Posterior cingulate gyrus (tissue), 11 donors: ENCODE measurements around the gene OCEL1.
A peak's percentile ranks its signal among the peaks of the same experiment; 100 is the strongest.
"Not testable (repeated sequence)": the region's sequence is repeated elsewhere in the genome, so short reads cannot be mapped to it uniquely, and the experiment has no call there.

Experiments
- DNase-seq, 10 donors: peaks; one replicate each; pipeline versions ENCODE4 v3.0.0 to v3.0.0-alpha.2; 2020 to 2021; ENCODE audit warnings: mixed read lengths in 3 of 10
- intact Hi-C: fragments of 100-400 bp; cut with DNase I; formaldehyde crosslinking; loops from one replicate; pipeline ENCODE4 v1.15.1; 2023

The OCEL1 gene, protein sequence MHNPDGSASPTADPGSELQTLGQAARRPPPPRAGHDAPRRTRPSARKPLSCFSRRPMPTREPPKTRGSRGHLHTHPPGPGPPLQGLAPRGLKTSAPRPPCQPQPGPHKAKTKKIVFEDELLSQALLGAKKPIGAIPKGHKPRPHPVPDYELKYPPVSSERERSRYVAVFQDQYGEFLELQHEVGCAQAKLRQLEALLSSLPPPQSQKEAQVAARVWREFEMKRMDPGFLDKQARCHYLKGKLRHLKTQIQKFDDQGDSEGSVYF

DNA sequence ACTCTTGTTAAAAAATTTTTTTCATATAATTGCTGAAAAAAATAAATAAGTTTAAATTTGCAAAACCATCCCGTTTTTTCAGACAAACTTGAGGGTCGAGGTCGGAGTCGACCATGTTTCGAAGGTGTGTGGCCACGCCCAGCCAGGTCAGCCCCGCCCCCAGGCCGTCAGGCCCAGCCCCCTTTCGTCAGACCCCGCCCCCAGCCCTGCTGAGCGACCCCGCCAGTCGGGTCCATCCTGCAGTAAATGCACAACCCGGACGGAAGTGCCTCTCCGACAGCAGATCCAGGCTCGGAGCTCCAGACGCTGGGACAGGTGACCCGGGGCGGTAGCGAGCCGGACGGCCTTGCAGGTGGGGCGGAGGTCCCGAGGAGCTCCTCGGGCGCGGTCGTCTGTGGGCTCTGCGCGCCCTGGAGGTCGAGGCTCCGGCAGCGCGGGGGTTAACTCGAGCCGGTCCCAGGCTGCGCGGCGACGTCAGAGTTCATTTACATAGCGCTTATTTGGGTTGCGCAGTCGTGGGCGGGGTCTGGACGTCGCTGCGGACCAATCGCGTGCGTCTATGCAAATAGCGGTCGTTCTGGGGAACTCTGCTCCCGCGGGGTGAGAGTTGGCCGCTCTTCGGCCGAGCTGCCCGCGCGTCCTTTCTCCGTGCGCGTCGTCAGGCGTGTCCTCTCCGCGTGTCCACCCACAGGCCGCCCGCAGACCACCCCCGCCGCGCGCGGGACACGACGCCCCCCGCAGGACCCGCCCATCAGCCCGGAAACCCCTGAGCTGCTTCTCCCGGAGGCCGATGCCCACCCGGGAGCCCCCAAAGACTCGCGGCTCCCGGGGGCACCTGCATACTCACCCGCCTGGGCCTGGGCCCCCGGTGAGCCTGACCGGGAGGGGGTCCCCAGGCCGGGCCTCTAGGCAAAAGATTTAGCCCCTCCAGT lies at the start of gene OCEL1:
Gene OCEL1, plus strand, starts transcription at position 225 of the 932 bp plus-strand sequence. Its CDS starts 22 bp downstream, at position 247.
- peak; percentile 96 to 100 (median 99) for DNase-seq
- intact Hi-C loops, result no loop called here

DNA sequence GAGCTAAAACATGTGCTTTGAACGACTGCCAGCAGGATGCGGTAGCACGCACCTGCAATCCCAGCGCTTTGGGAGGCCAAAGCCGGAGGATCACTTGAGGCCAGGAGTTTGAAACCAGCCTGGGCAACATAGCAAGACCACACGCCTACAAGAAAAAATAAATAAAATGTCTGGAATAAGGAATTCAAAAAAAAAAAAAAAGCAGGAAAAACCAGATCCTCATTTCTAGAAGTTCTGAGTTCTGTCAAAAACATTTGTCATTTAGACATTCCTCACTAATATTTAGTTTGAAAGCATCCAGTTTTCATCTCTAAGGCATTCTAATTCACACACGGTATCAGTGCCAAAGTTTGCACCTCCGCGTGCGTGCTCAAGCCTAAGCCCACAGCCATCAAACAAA lies 47.7 kb upstream of the OCEL1 start:
- intact Hi-C loops, result no loop called here
- DNase-seq, result no peak

DNA sequence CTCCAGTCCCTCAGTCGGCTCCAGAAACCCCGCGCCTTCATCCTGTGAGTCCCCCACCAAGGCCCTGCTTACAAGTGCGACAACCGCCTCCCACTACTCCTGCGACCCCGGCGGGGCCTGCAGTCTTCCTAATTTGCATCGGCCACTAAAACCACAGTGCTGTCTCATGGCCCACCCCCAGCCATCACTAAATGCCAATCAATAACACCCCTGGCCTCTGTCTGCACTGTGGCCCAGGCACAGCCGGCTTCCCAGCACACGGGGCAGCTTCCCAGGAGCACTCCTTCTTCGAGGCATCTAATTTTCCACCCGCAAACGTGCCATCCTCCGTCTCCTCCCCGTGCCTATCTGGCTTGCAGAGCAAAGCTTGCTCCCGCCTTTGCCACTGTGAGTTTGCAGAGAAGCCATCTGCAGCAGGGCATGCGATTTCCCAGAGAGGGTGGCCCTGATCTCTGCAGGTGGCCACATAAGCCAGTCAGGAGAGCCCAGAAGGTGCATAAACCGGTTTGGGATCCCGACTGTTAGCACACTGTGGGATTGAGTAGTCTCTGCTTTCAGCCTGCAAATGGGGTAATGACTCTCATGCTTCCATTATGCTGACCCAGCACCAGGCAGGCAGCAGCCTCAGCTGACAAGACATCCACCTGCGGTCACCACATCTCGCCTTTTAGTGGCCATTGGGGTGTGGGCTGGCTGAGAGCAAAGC lies 44.9 kb upstream of the OCEL1 start:
- intact Hi-C loops, result no loop called here
- no peak for DNase-seq

GRCh38 chr19:17183271-17183761 lies 42.7 kb upstream of the OCEL1 start:
- intact Hi-C loops, result no loop called here
- no peak for DNase-seq

- intact Hi-C loops, result no loop called here
- no peak for DNase-seq
These were observed 42.1 kb upstream of the OCEL1 start for GRCh38 chr19:17183858-17184321.

DNA sequence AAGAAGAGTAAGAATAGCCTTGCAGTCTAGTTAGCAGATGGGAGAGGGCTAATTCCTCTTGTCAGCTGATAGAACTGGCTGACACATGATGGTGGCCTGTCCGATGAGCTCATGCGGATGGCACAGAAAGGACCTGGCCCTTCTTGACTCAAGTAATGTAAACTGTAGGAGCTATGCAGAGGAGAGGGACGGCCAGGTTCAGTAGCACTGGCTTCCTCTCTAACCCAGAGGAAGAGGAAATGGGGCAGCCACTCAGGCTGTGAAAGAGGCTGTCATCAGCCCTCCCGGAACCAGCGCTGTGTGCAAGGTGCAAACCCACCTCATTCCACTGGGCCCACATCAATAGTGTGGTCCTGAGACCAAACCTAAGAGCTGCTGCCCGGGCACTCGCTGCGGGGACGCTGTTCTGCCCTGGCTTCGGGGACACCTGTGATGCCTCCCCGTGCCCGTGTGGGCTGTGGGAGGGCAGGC lies 41.6 kb upstream of the OCEL1 start:
- DNase-seq, result no peak
- intact Hi-C loops, result no loop called here

DNA sequence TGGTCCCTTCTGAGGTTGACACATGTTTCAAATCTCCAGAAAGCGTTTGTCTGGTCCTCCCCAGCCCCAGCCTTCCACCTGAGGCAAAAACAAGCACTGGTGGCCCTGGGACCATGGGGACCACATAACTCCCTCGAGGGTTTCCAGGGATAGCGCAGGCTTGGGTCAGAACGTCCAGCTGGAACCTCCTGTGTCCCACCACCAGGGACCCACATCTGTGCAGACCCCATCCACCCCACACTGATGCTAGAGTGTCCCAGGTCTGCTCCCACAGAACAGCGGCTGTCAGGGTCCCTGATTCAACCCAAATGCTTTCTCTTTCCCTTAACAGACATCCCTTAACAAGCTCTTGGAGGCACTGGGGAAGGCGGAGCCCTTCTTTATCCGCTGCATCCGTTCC lies 40.4 kb upstream of the OCEL1 start:
- DNase-seq, result no peak
- intact Hi-C loops, result no loop called here

DNA sequence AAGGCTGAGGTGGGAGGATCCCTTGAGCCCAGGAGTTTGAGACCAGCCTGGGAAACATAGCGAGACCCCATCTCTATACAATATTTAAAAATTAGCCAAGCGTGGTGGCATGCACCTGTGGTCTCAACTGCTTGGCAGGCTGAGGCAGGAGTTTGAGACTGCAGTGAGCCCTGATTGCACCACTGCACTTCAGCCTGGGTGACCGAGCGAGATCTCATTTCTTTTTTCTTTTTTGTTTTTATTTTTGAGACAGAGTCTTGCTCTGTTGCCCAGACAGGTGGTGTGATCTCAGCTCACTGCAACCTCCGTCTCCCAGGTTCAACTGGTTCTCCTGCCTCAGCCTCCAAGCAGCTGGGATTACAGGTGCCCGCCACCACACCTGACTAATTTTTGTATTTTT lies 34.3 kb upstream of the OCEL1 start:
- DNase-seq, intact Hi-C loops: not testable (repeated sequence)

- no peak for DNase-seq
- intact Hi-C loops, result no loop called here
These were observed 33.3 kb upstream of the OCEL1 start for GRCh38 chr19:17192751-17193150.

DNA sequence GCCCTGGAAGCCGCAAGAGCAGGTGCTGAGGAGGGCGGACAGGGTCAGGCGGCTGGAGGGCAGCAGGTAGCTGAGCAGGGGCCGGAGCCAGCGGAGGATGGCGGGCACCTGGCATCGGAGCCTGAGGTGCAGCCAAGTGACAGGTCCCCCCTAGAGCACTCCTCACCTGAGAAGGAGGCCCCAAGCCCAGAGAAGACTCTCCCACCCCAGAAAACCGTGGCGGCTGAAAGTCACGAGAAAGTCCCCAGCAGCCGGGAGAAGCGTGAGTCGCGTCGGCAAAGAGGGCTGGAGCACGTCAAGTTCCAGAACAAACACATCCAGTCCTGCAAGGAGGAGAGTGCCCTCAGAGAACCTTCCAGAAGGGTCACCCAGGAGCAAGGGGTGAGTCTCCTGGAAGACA lies 31.4 kb upstream of the OCEL1 start:
- intact Hi-C loops, result no loop called here
- DNase-seq, result no peak

- DNase-seq, result no peak
- intact Hi-C loops, result no loop called here
These were observed 30.9 kb upstream of the OCEL1 start for GRCh38 chr19:17195106-17195505.

DNA sequence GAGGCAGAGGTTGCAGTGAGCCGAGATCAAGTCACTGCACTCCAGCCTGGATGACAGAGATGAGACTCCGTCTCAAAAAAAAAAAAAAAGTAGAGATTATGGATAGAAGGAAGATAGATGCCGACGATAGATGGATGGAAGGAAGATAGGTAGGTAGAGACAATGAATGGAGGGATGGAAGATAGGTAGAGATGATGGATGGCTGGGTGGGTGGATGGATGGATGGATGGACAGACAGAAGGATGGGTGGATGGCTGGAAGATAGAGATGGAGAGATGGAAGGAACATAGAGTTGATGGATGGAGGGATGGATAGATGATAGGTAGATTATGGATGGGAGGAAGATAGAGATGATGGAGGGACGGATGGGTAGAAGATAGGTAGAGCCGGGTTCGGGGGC lies 29.4 kb upstream of the OCEL1 start:
- intact Hi-C loops, result no loop called here

GRCh38 chr19:17197666-17198065 lies 28.4 kb upstream of the OCEL1 start:
- intact Hi-C loops, result no loop called here

More for the DNA sequence above, 29.4 kb upstream of the OCEL1 start:
- DNase-seq, result no peak

GRCh38 chr19:17200408-17201079 lies 25.5 kb upstream of the OCEL1 start:
- intact Hi-C loops, result no loop called here
- DNase-seq, result no peak

More at GRCh38 chr19:17197666-17198065, 28.4 kb upstream of the OCEL1 start:
- DNase-seq, result no peak

DNA sequence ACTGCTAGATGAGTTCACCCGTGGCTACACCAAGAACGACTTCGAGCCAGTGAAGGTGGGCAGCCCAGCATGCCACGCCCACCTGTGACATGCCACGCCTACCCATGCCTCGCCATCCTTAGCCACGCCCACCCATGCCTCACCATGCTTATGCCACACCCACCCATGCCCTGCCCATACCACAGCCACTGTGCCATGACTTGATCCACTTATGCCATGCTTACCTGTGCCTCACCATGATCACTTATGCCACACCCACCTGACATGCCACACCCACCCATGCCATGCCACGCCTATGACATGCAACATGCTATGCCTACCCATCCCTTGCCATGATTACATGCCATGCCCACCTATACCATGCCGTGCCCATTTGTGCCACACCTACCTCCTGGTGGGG lies 23.8 kb upstream of the OCEL1 start:
- intact Hi-C loops, result no loop called here
- DNase-seq, result no peak

DNA sequence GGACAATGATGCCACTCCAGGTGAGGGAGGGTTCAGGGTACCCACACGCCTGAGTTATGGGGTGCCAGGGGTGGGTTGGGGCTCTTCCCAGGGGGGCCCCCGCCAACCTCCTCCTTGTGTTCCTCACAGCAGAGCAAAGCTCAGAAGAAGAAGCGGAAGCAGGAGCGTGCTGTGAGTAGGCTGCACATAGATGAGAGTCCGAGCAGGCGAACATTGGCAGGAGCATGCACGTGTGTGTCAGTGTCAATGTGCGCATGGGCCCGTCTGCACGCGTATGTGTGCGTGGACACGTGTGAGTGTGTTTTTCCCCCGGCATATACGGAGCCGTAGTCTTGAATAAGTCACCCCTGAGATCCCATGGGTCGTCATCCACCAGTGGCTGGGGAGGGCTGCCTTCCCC lies 23.3 kb upstream of the OCEL1 start:
- intact Hi-C loops, result no loop called here
- DNase-seq, result no peak

DNA sequence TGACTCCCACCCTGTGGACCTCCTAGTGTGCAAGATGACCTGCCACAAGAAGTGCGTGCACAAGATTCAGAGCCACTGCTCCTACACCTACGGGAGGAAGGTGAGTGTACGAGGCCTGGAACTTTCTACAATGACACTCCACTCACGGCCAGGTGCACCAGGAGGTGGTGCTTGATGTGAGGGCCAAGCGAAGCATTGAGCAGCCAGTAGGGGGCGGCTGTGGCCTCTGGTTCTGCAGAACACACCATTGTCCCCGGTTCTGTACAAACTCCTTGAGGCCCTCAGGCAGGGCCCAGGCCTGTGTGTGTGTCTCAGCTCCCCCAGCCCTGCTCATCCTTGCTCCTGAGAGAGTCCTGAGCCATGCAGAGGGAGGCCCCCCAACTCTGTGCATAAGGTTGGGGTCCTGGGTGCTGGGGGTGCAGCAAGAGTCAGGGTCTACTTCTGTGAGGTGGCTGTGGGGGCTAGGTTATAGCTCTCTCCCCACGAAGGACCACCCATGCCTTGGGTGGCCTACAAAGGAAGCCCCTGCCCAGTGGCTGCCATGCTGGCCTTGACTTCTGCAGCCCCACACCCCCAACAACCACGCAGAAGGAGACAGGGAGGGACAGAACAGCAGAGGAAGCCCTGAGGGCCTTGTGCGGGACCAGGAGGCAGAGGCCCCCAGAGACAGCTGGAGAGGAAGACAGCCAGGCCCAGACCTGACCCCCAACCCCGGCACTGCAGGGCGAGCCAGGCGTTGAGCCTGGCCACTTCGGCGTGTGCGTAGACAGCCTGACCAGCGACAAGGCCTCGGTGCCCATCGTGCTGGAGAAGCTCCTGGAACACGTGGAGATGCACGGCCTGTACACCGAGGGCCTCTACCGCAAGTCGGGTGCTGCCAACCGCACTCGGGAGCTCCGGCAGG lies 20.5 kb upstream of the OCEL1 start:
- intact Hi-C loops, result loop anchor here (1.0 kb wide), 1 partner anchor 77 kb away; no protein-coding TSS in a partner anchor
- DNase-seq, result peak in 8 of 10 donors; percentile 22 to 94 (median 60)

DNA sequence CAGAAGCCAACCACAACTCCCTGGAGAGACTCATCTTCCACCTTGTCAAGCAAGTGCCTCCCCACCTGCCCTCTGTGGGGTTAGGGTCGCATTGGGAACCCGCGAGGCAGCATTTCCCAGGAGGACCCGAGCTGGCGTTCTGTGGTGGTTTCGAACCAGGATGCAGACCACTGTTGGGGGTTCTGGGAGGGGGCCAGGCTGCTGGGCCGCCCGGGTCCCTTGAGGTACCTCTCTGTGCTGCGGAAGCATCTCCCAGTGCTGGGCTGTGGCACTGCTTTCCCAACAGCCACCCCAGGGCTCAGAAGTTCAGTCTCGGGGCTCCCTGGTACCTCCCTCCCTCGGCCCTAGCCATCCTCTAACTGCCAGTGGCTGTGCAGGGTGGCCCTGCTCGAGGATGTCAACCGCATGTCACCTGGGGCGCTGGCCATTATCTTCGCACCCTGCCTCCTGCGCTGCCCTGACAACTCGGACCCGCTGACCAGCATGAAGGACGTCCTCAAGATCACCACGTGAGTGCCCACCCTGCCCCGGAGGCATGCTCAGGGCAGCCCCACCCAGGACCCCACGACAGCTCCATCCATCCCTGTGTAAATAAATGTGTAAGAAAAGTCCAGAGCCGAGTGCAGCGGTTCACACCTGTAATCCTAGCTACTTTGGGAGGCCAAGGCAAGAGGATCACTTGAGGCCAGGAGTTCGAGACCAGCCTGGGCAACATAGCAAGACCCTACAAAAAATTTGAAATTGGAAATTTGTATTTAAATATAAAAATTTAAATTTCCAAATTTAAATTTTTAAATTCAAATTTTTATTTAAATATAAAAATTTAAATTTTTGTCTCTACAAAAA lies 19.1 kb upstream of the OCEL1 start:
- no peak for DNase-seq
- intact Hi-C loops, result loop anchor here (1.0 kb wide), 1 partner anchor 75 kb away; no protein-coding TSS in a partner anchor
